ENCODE measurements around the gene MCM5. TPM values are rescaled to one million over a fixed set of nuclear protein-coding genes. Genes with fewer than 3 reads are reported as not detected.

The MCM5 gene
- total and polyA plus RNA-seq, 5 donors, result 7.3 to 15.8 (median 9.0) TPM

- intact Hi-C loops (cut with DNase I), result no loop called here
- WGBS, result 93% methylated on average over 13 of the region's 13 CpGs
Measured at GRCh38 chr22:35406443-35406842, 6.5 kb downstream of the MCM5 start.

GRCh38 chr22:35407362-35407761 lies 7.4 kb downstream of the MCM5 start:
- Histone ChIP-seq H3K4me3 (ENCODE audit: low read length) (no peak overlapping the region), H3K9me3 (ENCODE audit: control insufficient read depth, low read length) (no peaks in the 10 kb centered on the region), H3K27ac (ENCODE audit: low read length) (no peak overlapping the region), H3K27me3 (ENCODE audit: control insufficient read depth, insufficient read depth) (no peaks in the 10 kb centered on the region), H3K4me1 (ENCODE audit: control insufficient read depth, insufficient read depth, low read length) (no peaks in the 10 kb centered on the region)
- ATAC-seq (no peak), DNase-seq (no peak)
- 76% methylated on average over 7 of the region's 7 CpGs for WGBS
- intact Hi-C loops (cut with DNase I), result no loop called here

More at GRCh38 chr22:35406443-35406842, 6.5 kb downstream of the MCM5 start:
- no peak overlapping the region for H3K27ac ChIP-seq (ENCODE audit: low read length)
- no peak for ATAC-seq
- H3K4me3 ChIP-seq (ENCODE audit: low read length), result no peak overlapping the region
- no peak for DNase-seq
- no peaks in the 10 kb centered on the region for H3K4me1 ChIP-seq (ENCODE audit: control insufficient read depth, insufficient read depth, low read length)
- no peaks in the 10 kb centered on the region for H3K9me3 ChIP-seq (ENCODE audit: control insufficient read depth, low read length)
- H3K27me3 ChIP-seq (ENCODE audit: control insufficient read depth, insufficient read depth), result no peaks in the 10 kb centered on the region

- DNase-seq (peak in 1 of 3 donors; percentile 73), ATAC-seq (peak; percentile 42 to 47)
- WGBS, result 84% methylated on average over 16 of the region's 16 CpGs
- Histone ChIP-seq H3K27me3 (ENCODE audit: control insufficient read depth, insufficient read depth) (no peaks in the 10 kb centered on the region), H3K9me3 (ENCODE audit: control insufficient read depth, low read length) (no peaks in the 10 kb centered on the region), H3K27ac (ENCODE audit: low read length) (no peak overlapping the region), H3K4me3 (ENCODE audit: low read length) (no peak overlapping the region), H3K4me1 (ENCODE audit: control insufficient read depth, insufficient read depth, low read length) (no peaks in the 10 kb centered on the region)
- intact Hi-C loops (cut with DNase I), result no loop called here
Measured at GRCh38 chr22:35409783-35410662, 10.1 kb downstream of the MCM5 start.

- H3K4me3 ChIP-seq (ENCODE audit: low read length), result no peak overlapping the region
- ATAC-seq, result no peak
- WGBS, result 90% methylated on average over 6 of the region's 6 CpGs
- intact Hi-C loops (cut with DNase I), result no loop called here
- no peak overlapping the region for H3K27ac ChIP-seq (ENCODE audit: low read length)
- H3K27me3 ChIP-seq (ENCODE audit: control insufficient read depth, insufficient read depth), result no peaks in the 10 kb centered on the region
- no peaks in the 10 kb centered on the region for H3K4me1 ChIP-seq (ENCODE audit: control insufficient read depth, insufficient read depth, low read length)
- H3K9me3 ChIP-seq (ENCODE audit: control insufficient read depth, low read length), result no peaks in the 10 kb centered on the region
- no peak for DNase-seq
Measured at GRCh38 chr22:35410663-35411034, 10.7 kb downstream of the MCM5 start.

- no peaks in the 10 kb centered on the region for H3K9me3 ChIP-seq (ENCODE audit: control insufficient read depth, low read length)
- intact Hi-C loops (cut with DNase I), result no loop called here
- no peak for DNase-seq
- 72% methylated on average over 7 of the region's 7 CpGs for WGBS
- no peaks in the 10 kb centered on the region for H3K27me3 ChIP-seq (ENCODE audit: control insufficient read depth, insufficient read depth)
- no peak overlapping the region for H3K4me3 ChIP-seq (ENCODE audit: low read length)
- peak; percentile 12 to 25 for ATAC-seq
- no peaks in the 10 kb centered on the region for H3K4me1 ChIP-seq (ENCODE audit: control insufficient read depth, insufficient read depth, low read length)
- H3K27ac ChIP-seq (ENCODE audit: low read length), result no peak overlapping the region
Measured at GRCh38 chr22:35411102-35411501, 11.2 kb downstream of the MCM5 start.

GRCh38 chr22:35413624-35414023 lies 13.7 kb downstream of the MCM5 start:
- no peak for ATAC-seq
- Histone ChIP-seq H3K4me3 (ENCODE audit: low read length) (no peak overlapping the region), H3K4me1 (ENCODE audit: control insufficient read depth, insufficient read depth, low read length) (no peaks in the 10 kb centered on the region), H3K9me3 (ENCODE audit: control insufficient read depth, low read length) (no peaks in the 10 kb centered on the region), H3K27me3 (ENCODE audit: control insufficient read depth, insufficient read depth) (no peaks in the 10 kb centered on the region), H3K27ac (ENCODE audit: low read length) (no peak overlapping the region)
- WGBS, result over 99% methylated on average over 4 of the region's 4 CpGs
- DNase-seq, result no peak
- intact Hi-C loops (cut with DNase I), result no loop called here

- Histone ChIP-seq H3K27ac (ENCODE audit: low read length) (no peak overlapping the region), H3K4me1 (ENCODE audit: control insufficient read depth, insufficient read depth, low read length) (no peaks in the 10 kb centered on the region), H3K9me3 (ENCODE audit: control insufficient read depth, low read length) (no peaks in the 10 kb centered on the region), H3K4me3 (ENCODE audit: low read length) (no peak overlapping the region), H3K27me3 (ENCODE audit: control insufficient read depth, insufficient read depth) (no peaks in the 10 kb centered on the region)
- DNase-seq (no peak), ATAC-seq (no peak)
- intact Hi-C loops (cut with DNase I), result no loop called here
- 91% methylated on average over 9 of the region's 9 CpGs for WGBS
Measured at GRCh38 chr22:35417606-35418005, 17.7 kb downstream of the MCM5 start.

- H3K4me3 ChIP-seq (ENCODE audit: low read length), result no peak overlapping the region
- no peaks in the 10 kb centered on the region for H3K27me3 ChIP-seq (ENCODE audit: control insufficient read depth, insufficient read depth)
- 91% methylated on average over 8 of the region's 8 CpGs for WGBS
- H3K4me1 ChIP-seq (ENCODE audit: control insufficient read depth, insufficient read depth, low read length), result no peaks in the 10 kb centered on the region
- no peaks in the 10 kb centered on the region for H3K9me3 ChIP-seq (ENCODE audit: control insufficient read depth, low read length)
- intact Hi-C loops (cut with DNase I), result no loop called here
- DNase-seq (no peak), ATAC-seq (no peak)
- no peak overlapping the region for H3K27ac ChIP-seq (ENCODE audit: low read length)
Measured at GRCh38 chr22:35418088-35418487, 18.1 kb downstream of the MCM5 start.

- DNase-seq (no peak), ATAC-seq (no peak)
- H3K4me1 ChIP-seq (ENCODE audit: control insufficient read depth, insufficient read depth, low read length), result no peaks in the 10 kb centered on the region
- intact Hi-C loops (cut with DNase I), result no loop called here
- H3K27me3 ChIP-seq (ENCODE audit: control insufficient read depth, insufficient read depth), result no peaks in the 10 kb centered on the region
- WGBS, result 91% methylated on average over 3 of the region's 3 CpGs
- no peak overlapping the region for H3K27ac ChIP-seq (ENCODE audit: low read length)
- no peaks in the 10 kb centered on the region for H3K9me3 ChIP-seq (ENCODE audit: control insufficient read depth, low read length)
- H3K4me3 ChIP-seq (ENCODE audit: low read length), result no peak overlapping the region
Measured at GRCh38 chr22:35418731-35419130, 18.8 kb downstream of the MCM5 start.

GRCh38 chr22:35419756-35420155 lies 19.8 kb downstream of the MCM5 start:
- H3K9me3 ChIP-seq (ENCODE audit: control insufficient read depth, low read length), result no peaks in the 10 kb centered on the region
- intact Hi-C loops (cut with DNase I), result loop anchor here in 1 of 4 donors (10.0 kb wide), 1 partner anchor 705 kb away; no protein-coding TSS in a partner anchor
- ATAC-seq (no peak), DNase-seq (no peak)
- H3K27ac ChIP-seq (ENCODE audit: low read length), result no peak overlapping the region
- WGBS, result 96% methylated on average over 10 of the region's 10 CpGs
- H3K27me3 ChIP-seq (ENCODE audit: control insufficient read depth, insufficient read depth), result no peaks in the 10 kb centered on the region
- no peaks in the 10 kb centered on the region for H3K4me1 ChIP-seq (ENCODE audit: control insufficient read depth, insufficient read depth, low read length)
- H3K4me3 ChIP-seq (ENCODE audit: low read length), result no peak overlapping the region

GRCh38 chr22:35421121-35421520 lies 21.2 kb downstream of the MCM5 start:
- Histone ChIP-seq H3K27me3 (ENCODE audit: control insufficient read depth, insufficient read depth) (no peaks in the 10 kb centered on the region), H3K9me3 (ENCODE audit: control insufficient read depth, low read length) (no peaks in the 10 kb centered on the region), H3K4me3 (ENCODE audit: low read length) (no peak overlapping the region), H3K27ac (ENCODE audit: low read length) (no peak overlapping the region), H3K4me1 (ENCODE audit: control insufficient read depth, insufficient read depth, low read length) (no peaks in the 10 kb centered on the region)
- intact Hi-C loops (cut with DNase I), result loop anchor here in 1 of 4 donors (10.0 kb wide), 1 partner anchor 704 kb away; no protein-coding TSS in a partner anchor
- 90% methylated on average over 12 of the region's 12 CpGs for WGBS
- DNase-seq (peak in 1 of 3 donors; percentile 19), ATAC-seq (no peak)
